Ishikawa (cell line): ENCODE measurements around the gene PDE4D.

Source experiments
- CREB1 ChIP-seq: IDR thresholded peaks from 2 replicates; pipeline ENCODE4 v1.6.1; 2012; ENCODE audit warnings: low read depth
- EGR1 ChIP-seq: IDR thresholded peaks from 2 replicates; pipeline ENCODE4 v1.6.1; 2012
- EP300 ChIP-seq: IDR thresholded peaks from 2 replicates; pipeline ENCODE4 v1.6.1; 2012; ENCODE audit warnings: borderline replicate concordance
- REST ChIP-seq: IDR thresholded peaks from 2 replicates; pipeline ENCODE4 v1.6.1; 2012; ENCODE audit warnings: low read depth, mild to moderate bottlenecking
- TEAD4 ChIP-seq: IDR thresholded peaks from 2 replicates; pipeline ENCODE4 v1.6.1; 2012
- USF1 ChIP-seq: IDR thresholded peaks from 2 replicates; pipeline ENCODE4 v1.6.1; 2012
- YY1 ChIP-seq: IDR thresholded peaks from 2 replicates; pipeline ENCODE4 v1.6.1; 2012; ENCODE audit warnings: low read depth
- ZBTB7A ChIP-seq: IDR thresholded peaks from 2 replicates; pipeline ENCODE4 v1.6.1; 2012; ENCODE audit warnings: low read depth

GRCh38 chr5:59525957-59526356, 367.6 kb downstream of the PDE4D start:
- no peak for TF ChIP-seq CREB1
- TF ChIP-seq EGR1: no peak
- TF ChIP-seq YY1: no peak
- no peak for TF ChIP-seq TEAD4
- TF ChIP-seq EP300: no peak
- no peak for TF ChIP-seq REST
- TF ChIP-seq USF1: no peak
- no peak for TF ChIP-seq ZBTB7A
